Temporal lobe (tissue), 2 donors: ENCODE measurements around the gene FOXF2. TPM values are rescaled to one million over a fixed set of nuclear protein-coding genes. Genes with fewer than 3 reads are reported as not detected.

Experiments
- small RNA-seq: library from RNA; depleted of rRNA; stranded (forward); fragments of <200 nt; gene quantifications from one replicate; pipeline ENCODE3, GENCODE V24; 2014; ENCODE audit warnings: low replicate concordance
- total RNA-seq: library from RNA; depleted of rRNA; stranded (reverse); fragments of >200 nt; gene quantifications from one replicate; pipeline ENCODE4 v1.2.3, GENCODE V29; 2014

The FOXF2 gene
- total RNA-seq, 1 donor from 2014 or later, result 1.2 TPM

Small RNA genes within 50 kb of the gene (small RNA-seq; reads per million reads assigned to genes)
- gene MIR6720, result not detected

Other genes with a start within 250 kb of the FOXF2 start
- gene FOXQ1, start 77.5 kb upstream of the FOXF2 start, total RNA-seq, result 1.7 TPM
- gene FOXC1, start 220.3 kb downstream of the FOXF2 start, total RNA-seq, result 6.9 TPM